ENCODE measurements around the gene TRIO.

TRIO gene

GRCh38 chr5:14455814-14456321, 312.7 kb downstream of the TRIO start:
- peak; percentile 4 for ATAC-seq
- no peak for TF ChIP-seq ZNF565 (CRISPR knock-in tag; conservative IDR thresholded peaks at IDR 0.05; ENCODE audit: low read depth)
- TF ChIP-seq CSRNP3 (CRISPR knock-in tag; IDR thresholded peaks at IDR 0.05): no peak
- TF ChIP-seq CSDC2 (CRISPR knock-in tag; IDR thresholded peaks at IDR 0.05): no peak

- TF ChIP-seq ZNF8 (CRISPR knock-in tag; IDR thresholded peaks at IDR 0.05): no peak
- no peak for TF ChIP-seq CSRNP3 (CRISPR knock-in tag; IDR thresholded peaks at IDR 0.05)
- no peak for TF ChIP-seq ISL1 (CRISPR knock-in tag; IDR thresholded peaks at IDR 0.05)
- TF ChIP-seq PATZ1 (CRISPR knock-in tag; IDR thresholded peaks at IDR 0.05; ENCODE audit: borderline replicate concordance): no peak
- no peak for TF ChIP-seq CREB5 (CRISPR knock-in tag; IDR thresholded peaks at IDR 0.05; ENCODE audit: low read depth)
- no peak for TF ChIP-seq CSDC2 (CRISPR knock-in tag; IDR thresholded peaks at IDR 0.05)
- ATAC-seq: no peak; the same call in 2 of the 3 replicates
Observed at GRCh38 chr5:14457476-14457875, 314.3 kb downstream of the TRIO start.

GRCh38 chr5:14458414-14458813, 315.3 kb downstream of the TRIO start:
- no peak for TF ChIP-seq ZNF8 (CRISPR knock-in tag; IDR thresholded peaks at IDR 0.05)
- TF ChIP-seq POU6F1 (CRISPR knock-in tag; IDR thresholded peaks at IDR 0.05; ENCODE audit: borderline replicate concordance, low read depth): no peak
- TF ChIP-seq TSHZ2 (CRISPR knock-in tag; IDR thresholded peaks at IDR 0.05): no peak
- ATAC-seq: no peak

GRCh38 chr5:14460844-14461398, 317.8 kb downstream of the TRIO start:
- ATAC-seq: no peak
- TF ChIP-seq ZNF70 (CRISPR knock-in tag; IDR thresholded peaks at IDR 0.05) (no peak), GLIS3 (CRISPR knock-in tag; IDR thresholded peaks at IDR 0.05) (no peak), CSDC2 (CRISPR knock-in tag; IDR thresholded peaks at IDR 0.05) (no peak), OSR1 (CRISPR knock-in tag; IDR thresholded peaks at IDR 0.05) (no peak), ZFP3 (CRISPR knock-in tag; IDR thresholded peaks at IDR 0.05) (no peak), TSHZ2 (CRISPR knock-in tag; IDR thresholded peaks at IDR 0.05) (no peak), CSRNP3 (CRISPR knock-in tag; IDR thresholded peaks at IDR 0.05) (no peak), ARNTL (CRISPR knock-in tag; IDR thresholded peaks at IDR 0.05; ENCODE audit: borderline replicate concordance, low read depth) (no peak), ZFP30 (CRISPR knock-in tag; IDR thresholded peaks at IDR 0.05) (no peak), PATZ1 (CRISPR knock-in tag; IDR thresholded peaks at IDR 0.05; ENCODE audit: borderline replicate concordance) (no peak), RARB (CRISPR knock-in tag; IDR thresholded peaks at IDR 0.05) (no peak)
